ENCODE results near the gene EEF1AKMT2.

EEF1AKMT2 gene

DNA sequence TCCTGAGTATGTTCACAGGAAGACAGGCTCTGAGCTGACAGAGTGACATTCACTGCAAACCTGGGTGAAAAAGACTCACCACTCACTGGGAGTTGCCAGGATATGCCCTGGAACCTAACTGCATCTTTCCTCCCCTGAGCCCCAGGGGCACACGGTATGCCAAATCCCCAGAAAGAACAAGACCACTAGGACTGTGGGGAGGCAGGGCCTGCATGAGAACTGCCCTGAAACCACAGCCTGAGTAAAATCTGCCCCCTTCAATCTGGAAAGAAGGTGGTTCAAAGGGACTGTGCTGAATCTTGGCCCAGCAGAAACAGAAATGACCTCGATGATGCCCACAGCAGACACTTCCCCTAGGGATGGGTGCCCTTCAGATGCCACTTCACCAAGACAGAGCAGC is 54.0 kb downstream of the EEF1AKMT2 start:
- DNase-seq (ENCODE audit: low spot score) = no peak

DNA sequence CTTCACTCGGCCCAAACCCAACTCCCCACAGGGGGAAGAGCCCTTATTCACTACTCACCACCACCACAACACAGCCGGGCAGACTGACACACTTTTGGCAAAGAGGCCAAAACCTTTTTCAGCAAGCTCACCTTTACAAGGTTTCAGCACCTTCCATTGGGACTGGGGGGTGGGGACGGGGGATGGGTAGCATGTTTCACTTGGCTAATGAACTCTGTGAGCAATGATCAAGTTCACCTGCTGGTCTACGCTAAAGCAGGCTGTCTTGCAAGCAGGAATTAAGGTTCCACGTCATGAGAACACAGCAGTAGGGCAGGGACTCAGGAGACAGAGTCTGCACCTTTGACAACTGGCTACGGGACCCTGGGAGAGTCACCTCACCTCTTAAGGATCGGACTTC is 54.5 kb downstream of the EEF1AKMT2 start:
- DNase-seq (ENCODE audit: low spot score) = no peak

DNA sequence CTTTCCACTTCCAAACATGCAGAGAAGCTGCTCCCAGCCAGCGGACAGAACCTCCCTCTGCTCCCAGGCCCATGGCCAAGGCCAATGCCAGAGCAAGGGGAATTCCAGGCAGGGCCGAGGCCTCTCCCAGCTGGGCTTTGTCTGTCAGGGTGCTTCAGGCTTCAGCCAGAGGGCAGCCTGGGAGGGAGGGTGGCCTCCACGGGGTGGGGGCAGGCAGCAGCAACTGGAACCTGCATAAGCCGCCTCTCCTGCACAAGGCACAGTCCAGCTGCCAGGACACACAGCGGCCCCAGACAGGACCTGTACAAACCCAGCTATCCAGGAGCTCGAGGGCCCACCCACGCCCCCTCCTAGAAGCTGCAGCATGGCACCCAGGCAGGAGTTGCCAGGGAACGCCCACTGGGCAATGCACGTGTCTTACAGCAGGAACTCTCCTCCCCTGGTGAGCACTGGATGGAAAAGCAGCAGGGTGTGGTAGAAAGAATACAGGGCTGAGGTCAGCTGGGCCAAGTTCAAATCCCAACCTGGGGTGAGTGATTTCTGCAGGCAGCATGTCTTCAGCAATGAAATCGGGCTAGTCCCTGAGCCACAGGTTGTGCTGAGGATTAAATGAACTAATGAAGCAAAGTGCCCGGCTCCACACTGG is 55.1 kb downstream of the EEF1AKMT2 start:
- no peak for DNase-seq (ENCODE audit: low spot score)

DNA sequence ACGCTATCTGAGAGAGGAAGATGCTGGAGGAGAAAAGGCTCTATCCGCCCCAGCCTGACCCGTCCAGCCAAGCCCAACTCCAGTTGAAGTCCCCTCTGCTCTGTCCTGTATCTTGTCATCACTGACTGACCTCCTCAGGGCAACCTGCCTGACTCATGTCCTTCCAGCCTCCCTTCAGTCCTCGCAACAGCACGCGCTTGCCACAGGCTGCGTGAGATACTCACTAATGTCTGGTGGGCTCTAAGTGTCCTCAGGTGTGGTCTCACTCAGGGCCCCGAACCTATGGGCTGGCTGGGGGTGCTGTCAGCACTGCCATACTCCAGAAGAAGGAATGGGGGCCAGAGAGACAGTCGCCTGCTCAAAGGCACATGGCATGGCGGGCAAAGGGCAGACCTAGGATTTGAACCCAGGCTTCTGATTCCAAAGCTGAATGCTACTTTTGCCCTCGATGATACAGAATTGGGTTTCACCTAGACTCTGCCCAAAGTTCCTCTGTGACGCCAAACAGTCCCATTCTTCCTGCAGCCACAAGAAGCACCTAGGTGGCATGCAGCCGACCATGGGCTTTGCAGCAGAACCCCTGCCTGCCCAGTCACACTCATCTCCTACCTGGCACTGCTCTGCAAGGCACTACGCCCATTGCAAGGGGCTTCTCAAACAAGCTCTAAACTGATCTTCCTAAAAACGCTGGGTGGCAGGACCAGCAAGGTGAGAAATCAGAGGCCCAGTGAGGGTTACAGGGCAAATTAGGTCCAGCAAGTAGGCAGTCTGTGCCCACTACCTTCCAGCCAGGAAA is 56.0 kb downstream of the EEF1AKMT2 start:
- DNase-seq (ENCODE audit: low spot score) = no peak

DNA sequence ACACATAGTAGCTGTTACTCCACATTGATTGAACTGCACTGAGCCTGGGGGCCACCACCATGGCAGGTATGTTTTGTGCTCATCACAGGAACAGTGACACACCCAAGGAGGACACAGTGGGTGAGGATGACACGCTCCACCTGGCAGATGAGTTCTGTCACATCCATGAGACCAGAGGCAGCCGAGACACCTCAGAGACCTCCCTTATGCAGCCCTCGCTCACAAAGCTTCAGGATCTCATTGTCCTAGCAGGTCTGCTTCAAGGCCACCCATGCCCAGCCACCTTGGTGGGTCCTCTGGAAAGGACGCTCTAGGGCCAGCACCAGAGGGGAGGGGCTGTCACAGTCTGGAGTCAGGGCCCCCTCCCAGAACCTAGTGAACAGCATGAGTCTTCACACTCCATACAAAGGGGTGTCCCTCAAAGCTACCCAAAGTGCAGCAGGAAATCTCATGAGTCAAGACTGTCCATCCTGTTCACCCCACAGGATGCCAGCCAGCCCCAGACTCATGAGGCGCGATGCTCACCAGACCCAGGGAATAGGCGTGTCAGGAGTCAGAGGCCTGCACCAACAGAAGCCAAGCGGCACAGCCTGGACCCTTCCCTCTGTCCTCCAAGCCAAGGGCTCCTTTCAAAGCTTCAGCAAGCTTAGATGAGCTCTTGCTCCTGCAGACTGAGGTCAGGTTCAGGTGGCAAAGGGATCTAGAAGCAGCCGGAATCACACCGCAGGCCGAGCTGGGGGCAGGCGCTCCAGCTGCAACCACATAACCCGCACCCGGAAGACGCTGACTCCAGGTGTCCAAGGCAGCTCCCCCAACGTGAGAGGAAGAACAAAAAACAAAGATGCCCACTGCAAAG is 57.1 kb downstream of the EEF1AKMT2 start:
- peak; percentile 47 for DNase-seq (ENCODE audit: low spot score)

DNA sequence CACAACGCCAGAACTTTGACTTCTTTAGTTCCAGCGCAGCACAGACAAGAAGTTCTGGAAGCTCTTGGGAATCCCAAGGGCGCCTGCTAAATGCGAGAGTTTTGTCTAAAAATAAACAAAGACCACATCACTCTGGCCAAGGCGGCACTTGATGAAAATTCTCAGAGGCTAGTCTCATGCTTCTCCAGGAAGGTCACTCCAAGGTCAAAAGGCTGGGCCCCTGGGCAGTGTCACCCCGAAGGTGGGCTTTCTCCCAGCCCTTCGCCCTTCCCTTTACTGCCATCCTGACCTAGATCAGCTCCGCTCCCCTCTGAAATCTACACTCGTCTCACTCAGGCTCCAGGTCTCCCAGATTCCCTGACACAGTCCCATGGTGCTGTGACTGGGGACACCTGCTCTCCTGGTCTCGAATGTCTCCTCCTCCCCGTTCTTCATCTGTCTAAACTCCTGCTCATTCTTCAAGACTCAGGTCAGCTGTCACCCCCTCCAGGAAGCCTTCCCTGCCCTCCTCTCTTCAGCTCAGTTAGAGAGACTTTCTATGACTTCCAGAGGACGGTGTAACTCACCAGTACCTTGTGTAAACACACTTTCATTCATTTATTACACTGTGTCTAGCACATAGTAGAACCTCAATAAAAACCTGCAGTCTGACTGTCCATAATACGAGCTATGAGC is 58.0 kb downstream of the EEF1AKMT2 start:
- DNase-seq (ENCODE audit: low spot score) = no peak

DNA sequence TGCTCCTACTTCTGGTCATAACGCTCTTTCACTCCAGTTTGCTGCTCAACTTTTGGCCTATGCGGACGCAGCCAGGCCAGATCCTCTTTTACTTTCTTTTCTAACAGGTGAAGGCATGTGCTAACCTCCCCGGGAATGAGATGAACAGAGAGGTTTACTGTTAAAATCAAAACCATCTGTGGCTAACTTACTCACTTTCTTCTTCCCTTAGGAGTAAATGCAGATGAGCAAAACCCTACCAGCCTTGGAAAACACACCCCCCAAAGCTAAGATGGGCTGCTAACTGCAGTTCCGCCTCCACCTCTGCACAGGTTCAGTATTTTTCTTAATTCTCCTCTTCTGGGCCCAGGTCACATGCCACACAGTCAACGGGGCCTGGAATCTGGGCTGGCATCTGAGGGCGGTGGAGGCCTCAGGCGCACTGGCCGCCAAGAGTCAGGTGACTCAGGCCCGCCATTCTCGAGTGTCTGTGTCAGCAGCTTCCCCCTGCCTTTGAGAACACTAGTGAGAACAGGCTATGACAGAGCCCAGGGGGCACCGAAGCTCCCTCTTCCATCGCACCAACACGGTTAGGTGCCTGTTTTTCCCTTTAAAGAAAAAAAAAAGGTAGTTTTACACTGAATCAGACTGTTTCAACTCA is 58.6 kb downstream of the EEF1AKMT2 start:
- peak; percentile 64 for DNase-seq (ENCODE audit: low spot score)

DNA sequence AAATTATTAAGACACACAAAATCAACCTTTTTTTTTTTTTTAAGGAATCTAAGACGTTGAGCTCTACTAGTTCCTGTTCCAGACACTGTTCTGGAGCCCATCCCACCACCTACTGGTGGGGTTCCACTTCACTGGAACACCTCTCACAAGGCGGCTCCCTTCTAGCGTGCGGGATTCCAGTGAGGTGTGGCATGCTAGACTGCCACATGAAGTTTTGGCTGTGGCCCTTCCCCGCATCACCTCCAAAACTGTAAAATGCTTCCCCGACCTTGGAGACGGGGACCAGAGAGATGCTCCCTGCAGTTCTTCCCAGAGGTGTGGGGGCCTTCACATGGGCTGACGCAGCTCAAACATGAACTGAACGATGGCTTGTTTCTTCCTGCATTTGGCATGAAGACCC is 60.1 kb downstream of the EEF1AKMT2 start:
- no peak for DNase-seq (ENCODE audit: low spot score)

DNA sequence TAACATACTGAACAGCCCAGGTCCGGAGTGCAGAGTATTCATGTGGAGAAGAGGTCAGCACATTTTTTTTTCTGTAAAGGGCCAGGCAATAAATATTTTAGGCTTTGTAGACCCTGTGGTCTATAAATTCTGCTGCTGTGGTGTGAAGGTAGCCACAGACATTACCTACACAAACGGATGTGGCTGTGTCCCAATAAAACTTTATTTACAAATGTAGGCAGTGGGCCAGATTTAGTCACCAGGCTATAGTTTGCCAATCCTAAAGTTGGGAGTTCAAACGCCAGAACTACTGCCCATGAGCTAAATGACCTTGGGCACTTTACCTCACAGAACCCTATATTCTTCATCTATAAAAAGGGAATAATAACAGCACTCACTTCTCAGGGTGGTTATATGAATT is 60.9 kb downstream of the EEF1AKMT2 start:
- DNase-seq (ENCODE audit: low spot score) = no peak

DNA sequence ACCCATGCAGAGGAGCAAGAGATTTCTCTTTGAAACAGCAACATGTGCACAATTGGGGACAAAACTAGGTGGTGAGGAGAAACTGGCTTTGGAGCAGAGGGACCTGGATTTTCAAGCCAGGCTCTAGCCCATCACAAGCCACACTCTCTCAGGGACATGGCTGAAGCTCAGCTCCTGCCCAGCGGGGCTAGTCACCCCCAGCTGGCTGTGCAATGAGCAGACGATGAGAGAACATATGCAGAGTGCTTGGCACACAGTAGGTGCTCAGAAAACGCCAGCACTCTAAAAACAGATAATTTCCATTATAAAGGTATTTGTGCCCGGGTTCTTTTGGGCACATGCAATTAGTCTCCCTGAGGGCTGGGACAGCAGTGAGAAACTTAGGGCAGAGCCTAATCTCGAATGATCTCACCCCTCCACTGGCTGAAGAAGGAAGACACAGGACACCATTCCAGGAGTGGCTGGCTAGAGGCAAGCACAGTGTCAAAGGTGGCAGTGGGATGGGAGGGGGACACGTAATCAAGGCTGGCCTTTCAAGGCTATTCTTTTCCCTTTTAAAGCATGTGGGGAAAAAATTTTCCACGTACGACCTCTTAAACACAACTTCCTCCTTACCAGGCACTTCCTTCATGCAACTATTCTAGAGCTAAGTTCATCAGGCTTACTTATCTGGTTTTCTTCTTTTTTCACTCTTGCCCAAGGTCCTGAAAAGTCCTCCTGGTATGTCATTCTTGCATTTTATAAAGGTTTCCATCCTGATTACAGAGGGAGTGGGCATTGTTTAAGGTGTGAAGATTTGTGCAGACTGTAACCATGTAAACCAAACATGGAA is 62.6 kb downstream of the EEF1AKMT2 start:
- no peak for DNase-seq (ENCODE audit: low spot score)

DNA sequence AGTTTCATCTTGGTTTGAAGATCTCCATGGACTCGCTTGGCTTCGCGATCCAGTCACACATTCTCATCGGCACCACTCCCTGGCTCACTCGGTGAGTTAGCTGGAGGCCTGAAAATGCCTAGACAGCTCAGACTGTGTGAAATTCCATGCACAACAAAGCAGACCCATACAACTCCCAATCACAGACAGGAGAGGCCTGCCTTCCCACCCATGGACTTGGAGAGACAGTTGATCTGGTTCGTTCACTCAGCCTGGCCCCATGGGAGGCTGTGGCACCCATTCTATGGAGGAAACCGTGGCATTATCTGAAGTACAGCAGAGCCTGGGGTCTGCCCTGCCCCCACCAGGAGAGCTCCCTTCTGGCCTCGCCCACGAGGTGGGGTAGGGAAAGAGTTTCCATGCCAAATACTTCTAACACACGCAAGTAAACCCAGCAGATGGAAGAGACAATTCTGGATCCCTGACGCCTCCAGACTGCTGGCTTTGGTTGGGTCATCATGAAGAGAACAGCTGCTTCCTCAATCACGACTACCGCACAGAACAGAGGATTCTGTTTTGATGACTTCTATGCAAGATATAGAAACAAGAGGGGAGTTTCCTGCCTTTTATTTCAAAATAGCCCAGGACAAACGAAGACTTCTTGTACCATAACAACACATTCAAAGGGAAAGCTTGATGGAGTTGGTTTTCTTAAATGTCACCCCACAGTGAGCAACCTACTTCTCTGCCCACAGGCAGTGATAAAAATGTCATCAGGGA is 63.4 kb downstream of the EEF1AKMT2 start:
- peak; percentile 53 for DNase-seq (ENCODE audit: low spot score)

DNA sequence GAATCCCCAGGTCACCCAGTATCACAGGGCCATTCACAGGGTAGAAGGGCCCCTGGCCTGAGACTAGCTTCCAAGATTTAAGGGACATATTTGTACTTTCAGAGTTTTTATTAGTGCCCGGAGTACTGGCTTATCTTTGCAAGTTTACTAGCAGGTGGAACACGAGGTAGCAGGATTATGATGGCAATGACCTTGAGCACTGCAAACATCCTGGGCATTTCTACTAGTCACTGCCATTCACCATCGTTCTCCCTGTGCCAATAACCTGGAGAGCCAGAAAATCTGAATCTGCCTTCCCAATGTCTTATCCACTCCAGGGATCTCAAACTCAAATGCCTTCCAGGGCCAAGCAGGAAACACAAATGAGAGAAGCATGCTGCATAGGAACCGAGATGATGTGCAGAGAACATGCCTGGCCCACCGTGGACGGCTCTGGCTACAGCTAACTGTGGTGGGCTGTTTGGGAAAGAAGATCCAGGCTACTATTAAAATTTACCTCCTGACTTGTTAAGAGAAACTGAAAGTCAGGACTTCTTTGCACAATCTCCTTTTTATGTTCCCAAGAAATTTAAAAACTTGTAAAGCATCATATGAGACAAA is 64.2 kb downstream of the EEF1AKMT2 start:
- no peak for DNase-seq (ENCODE audit: low spot score)

DNA sequence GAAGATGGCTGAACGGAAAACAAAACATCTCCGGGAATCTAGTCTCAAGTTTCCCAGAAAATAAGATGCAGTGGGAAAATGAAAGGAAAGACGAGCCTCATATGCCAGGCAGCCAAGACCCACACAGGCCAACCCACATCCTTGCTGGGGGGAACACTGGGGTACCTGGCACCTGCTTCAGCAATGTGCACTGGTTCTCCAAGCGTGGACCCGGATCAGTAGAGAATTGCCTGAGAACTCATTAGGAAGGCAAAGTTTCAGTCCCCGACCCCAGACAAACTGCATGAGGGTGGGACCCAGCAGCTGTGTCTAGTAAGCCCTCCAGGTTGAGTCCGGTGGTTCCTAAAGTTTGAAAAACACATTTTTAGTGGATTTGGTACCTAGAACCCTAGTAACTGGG is 65.9 kb downstream of the EEF1AKMT2 start:
- DNase-seq (ENCODE audit: low spot score) = no peak

DNA sequence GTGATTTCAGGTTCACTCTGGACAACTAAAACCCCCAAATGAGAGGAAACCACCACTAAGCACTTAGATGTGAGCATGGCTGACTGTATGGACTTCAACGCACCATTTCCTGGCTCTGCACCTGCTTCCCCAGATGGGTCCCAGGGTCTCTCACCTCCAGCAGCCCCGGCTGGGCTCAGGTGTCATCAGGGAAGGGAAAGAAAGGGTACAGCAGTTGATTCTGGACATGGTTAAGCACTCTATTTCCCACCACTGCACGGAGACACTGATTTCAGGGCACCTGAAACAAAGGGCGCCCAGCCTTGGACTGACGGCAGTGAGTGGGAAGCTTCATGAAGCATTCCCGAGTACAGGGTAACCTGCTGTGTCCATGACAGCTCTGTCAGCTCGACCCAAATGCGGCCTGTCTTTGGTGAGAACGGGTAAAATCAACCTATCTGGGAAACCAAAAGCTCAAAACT is 66.5 kb downstream of the EEF1AKMT2 start:
- DNase-seq (ENCODE audit: low spot score) = no peak

DNA sequence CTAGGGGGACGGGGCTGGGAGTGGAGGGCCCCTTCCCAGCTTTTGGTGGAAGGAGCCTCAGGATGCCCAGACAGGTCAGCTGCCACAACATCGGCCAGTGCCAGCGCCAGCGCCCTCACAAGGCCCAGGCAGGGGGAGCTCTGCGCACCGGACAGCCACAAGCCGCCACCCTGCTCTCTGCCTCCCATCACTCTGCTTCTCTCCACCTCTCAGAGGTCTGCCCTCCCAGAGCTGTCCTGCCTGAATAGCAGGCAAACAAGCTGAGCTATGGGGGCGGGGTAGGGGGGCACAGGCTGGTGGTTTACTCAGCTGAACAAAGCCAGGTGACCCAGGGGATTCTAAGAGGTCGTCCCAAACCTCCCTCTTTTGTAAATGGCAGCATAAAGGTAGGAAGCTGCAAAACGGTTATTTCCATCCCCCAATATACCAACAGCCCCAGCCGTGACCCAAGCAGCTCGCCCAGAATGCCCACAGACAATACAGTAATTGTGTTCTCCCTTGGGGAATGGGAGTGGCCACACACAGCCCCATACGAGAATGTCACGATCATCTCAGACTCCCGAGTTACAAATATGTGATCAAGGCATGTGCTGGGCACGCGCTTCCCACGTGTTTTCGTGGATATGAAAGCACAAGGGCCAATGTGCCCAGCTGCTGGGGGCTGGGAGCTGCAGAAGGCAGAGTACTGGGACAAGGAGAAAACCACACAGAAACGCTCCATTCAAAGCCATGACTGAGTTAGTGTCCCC is 67.2 kb downstream of the EEF1AKMT2 start:
- no peak for DNase-seq (ENCODE audit: low spot score)

DNA sequence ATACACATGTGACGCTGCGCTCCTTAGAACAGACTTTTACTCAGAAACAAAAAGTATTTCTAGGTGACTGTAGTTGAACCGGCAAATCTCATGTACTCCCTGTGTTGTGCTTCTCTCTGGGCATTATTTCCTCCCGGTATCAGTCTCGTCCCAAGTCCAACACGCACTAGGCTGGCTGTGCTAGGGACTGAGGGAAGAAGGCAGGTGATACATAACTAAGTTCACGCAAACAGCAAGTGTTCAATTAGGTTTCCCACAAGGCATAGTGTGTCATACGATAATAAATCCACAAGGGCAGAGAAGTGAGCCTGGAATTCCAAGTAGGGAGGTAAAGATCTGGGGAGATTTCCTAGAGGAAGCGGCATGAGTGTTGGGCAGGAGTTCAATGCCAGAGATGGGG is 67.9 kb downstream of the EEF1AKMT2 start:
- DNase-seq (ENCODE audit: low spot score) = no peak

DNA sequence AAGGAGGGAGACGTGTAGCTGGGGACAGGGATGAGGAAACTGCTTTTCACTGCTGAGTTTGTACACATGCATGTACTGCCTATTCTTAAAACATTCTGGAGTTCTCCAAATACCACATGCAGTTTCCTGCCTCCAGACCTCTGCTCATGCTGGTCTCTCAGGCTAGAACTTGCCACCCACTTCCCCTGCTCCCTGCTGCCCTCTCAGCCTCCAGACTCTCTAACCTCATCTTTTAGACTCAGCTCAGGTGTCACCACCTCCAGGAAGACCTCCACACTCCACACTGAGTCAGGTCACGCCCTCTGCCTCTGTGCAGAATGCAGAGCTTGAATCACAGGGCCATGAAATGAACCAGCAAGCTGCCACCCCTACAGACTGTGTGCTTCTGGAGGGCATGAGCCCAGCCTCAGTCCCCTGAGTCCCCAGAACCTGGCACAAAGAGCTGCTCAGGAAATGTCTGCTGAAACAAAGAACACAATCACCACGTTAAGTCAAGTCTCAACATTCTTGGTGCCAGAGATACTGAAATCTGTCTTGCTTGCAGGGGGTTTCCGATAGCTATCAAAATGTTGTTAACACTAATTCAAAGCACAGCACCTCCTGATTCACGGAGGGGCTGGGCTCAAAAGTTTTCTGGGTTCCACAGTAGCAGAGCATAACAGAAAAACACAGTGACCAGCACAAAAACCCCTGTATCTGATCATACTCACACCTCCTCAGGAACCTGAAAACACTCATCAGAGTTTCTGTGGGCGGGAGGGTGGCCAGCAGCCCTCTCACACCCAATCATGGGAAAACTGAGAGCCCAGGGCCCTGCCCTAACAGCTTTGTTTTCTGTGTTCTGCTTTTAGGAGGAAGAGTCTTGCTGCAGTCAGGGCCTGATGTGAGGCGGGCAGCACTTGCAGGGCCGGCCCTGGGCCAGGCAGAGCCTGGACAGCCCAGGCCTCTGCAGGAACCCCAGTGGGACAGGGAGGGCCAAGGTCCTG is 68.6 kb downstream of the EEF1AKMT2 start:
- DNase-seq (ENCODE audit: low spot score) = peak; percentile 84

All from CD4-positive, alpha-beta T cell treated with Interleukin-15 for 4 hours (primary cell).